ENCODE results near the gene HBG1. TPM values are rescaled to one million over a fixed set of nuclear protein-coding genes. Genes with fewer than 3 reads are reported as not detected.

HBG1 gene
- total and polyA plus RNA-seq, 2 of the 8 experiments (the other 6 are each of a cell fraction or from before 2014, with no cell fraction given) = 0.26 TPM; not detected in 1

DNA sequence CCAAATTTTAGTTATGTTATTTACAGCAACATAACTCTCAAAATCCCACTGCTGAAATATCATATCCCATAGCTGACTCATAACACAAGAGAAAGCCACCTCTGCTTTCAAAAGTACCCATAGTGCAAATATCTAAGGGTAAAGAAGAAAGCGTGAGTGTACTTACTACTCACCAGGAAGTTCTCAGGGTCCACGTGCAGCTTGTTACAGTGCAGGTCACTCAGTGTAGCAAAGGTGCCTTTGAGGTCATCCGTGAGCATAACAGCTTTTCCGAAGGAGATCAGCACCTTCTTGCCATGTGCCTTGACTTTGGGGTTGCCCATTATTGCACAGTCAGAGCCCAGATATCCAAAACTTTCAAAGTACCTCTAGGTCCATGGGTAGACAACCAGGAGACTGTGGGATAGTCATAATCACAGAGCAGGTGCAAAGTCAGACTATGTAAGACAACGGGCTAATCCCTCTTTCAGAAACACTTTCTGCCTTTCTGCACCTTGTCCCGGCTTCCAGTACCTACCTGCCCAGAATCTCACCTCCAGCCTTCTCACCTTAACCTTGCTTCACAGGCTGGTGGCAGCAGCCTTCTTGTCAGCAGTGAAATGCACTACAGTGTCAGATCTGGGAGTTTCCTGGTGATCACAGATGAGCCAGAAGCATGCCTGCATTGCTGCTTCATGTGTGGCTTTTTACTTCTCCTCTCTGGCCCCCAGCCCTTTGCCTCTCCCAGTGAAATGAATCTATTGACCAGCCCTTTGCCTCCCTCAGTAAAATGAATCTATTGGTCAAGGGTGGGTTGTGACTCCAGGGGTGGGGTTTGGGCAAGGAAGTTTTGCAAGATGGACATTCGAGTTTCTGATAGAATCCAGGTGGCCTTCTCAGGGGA, 6.5 kb downstream of the HBG1 start (continued):
- TF ChIP-seq CHD7 (IDR thresholded peaks at IDR 0.05; ENCODE audit: insufficient replicate concordance, low read length) (no peak), JUND (IDR thresholded peaks at IDR 0.05; ENCODE audit: low read length) (no peak), JUN (IDR thresholded peaks at IDR 0.05; ENCODE audit: low read depth, low read length) (no peak), SP1 (IDR thresholded peaks at IDR 0.05; ENCODE audit: low read depth, low read length) (no peak), POU5F1 (IDR thresholded peaks at IDR 0.05; ENCODE audit: low read depth, low read length) (no peak), HDAC2 (IDR thresholded peaks at IDR 0.05; ENCODE audit: borderline replicate concordance in 1 of 2, low read depth in 2 of 2, low read length in 2 of 2) (no peak)
- TF ChIP-seq, protein P1, sequence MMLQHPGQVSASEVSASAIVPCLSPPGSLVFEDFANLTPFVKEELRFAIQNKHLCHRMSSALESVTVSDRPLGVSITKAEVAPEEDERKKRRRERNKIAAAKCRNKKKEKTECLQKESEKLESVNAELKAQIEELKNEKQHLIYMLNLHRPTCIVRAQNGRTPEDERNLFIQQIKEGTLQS (IDR thresholded peaks at IDR 0.05; ENCODE audit: insufficient read depth, low read depth, low read length) = no peak

Measured in H1 (cell line).